IMR-90 (cell line): ENCODE data around the gene SUDS3. TPM values are rescaled to one million over a fixed set of nuclear protein-coding genes. Genes with fewer than 3 reads are reported as not detected.
"Not testable (repeated sequence)": the region's sequence is repeated elsewhere in the genome, so short reads cannot be mapped to it uniquely, and the experiment has no call there.

ENCODE experiments used
- ATAC-seq: fragments of 200-7000 bp; cut with Tn5 transposase; 2 replicates; pipeline ENCODE4 v1.9.1; 2020; ENCODE audit warnings: low read depth, mild to moderate bottlenecking, moderate library complexity
- BruUV-seq: library from RNA; stranded (reverse); fragments of 400-500 nt; replicated peaks from 2 replicates; lab custom pipeline; 2021; lab: Mats Ljungman, UMichigan
- CTCF ChIA-PET: fragments of 300-600 bp; formaldehyde crosslinking; extraction: SDS; loops from one replicate; lab custom pipeline; 2021; ENCODE audit warnings: antibody characterized with exemption; lab: Yijun Ruan, JAX
- POLR2A ChIA-PET: fragments of 300-600 bp; sonication (Branson Sonifier 250); formaldehyde crosslinking; loops from one replicate; lab custom pipeline; 2022; ENCODE audit warnings: antibody characterized with exemption; ENCODE audit not compliant: unreplicated experiment; lab: Charles Lee
- DNase-seq: peaks from one replicate; pipeline ENCODE4 v3.0.0; 2013
- H2AFZ ChIP-seq: replicated peaks from 2 replicates; pipeline ENCODE3; 2013; ENCODE audit warnings: low read length, mild to moderate bottlenecking; ENCODE audit not compliant: poor library complexity
- H2AK5ac ChIP-seq: 2 replicates; pipeline ENCODE4 v1.6.1; 2013; ENCODE audit warnings: low read depth, low read length, inconsistent platforms
- H2AK9ac ChIP-seq: replicated peaks from 2 replicates; pipeline ENCODE3; 2013; ENCODE audit warnings: mild to moderate bottlenecking, low read depth, low read length, moderate library complexity; ENCODE audit not compliant: poor library complexity
- H2BK120ac ChIP-seq: 2 replicates; pipeline ENCODE4 v1.6.1; 2013; ENCODE audit warnings: low read depth, low read length, inconsistent platforms
- H2BK15ac ChIP-seq: 3 replicates; pipeline ENCODE4 v1.6.1; 2013; ENCODE audit warnings: low read depth, low read length, inconsistent platforms
- H2BK20ac ChIP-seq: 2 replicates; pipeline ENCODE4 v1.6.1; 2013; ENCODE audit warnings: low read depth, mild to moderate bottlenecking, inconsistent platforms, low read length, moderate library complexity
- H2BK5ac ChIP-seq: 2 replicates; pipeline ENCODE4 v1.6.1; 2013; ENCODE audit warnings: mild to moderate bottlenecking, low read depth, low read length, inconsistent platforms; ENCODE audit not compliant: poor library complexity, severe bottlenecking
- H3K14ac ChIP-seq: replicated peaks from 2 replicates; pipeline ENCODE4 v1.6.1; 2013; ENCODE audit warnings: low read depth, low read length, inconsistent platforms
- H3K18ac ChIP-seq: 2 replicates; pipeline ENCODE4 v1.6.1; 2013; ENCODE audit warnings: low read depth, low read length, control low read depth
- H3K23ac ChIP-seq: 2 replicates; pipeline ENCODE4 v1.6.1; 2013; ENCODE audit warnings: low read depth, low read length, inconsistent platforms
- H3K27ac ChIP-seq: 2 replicates; pipeline ENCODE4 v1.5.1; 2013; ENCODE audit warnings: mild to moderate bottlenecking, control low read depth, low read length; ENCODE audit not compliant: insufficient read depth
- H3K27me3 ChIP-seq: 2 replicates; pipeline ENCODE4 v1.6.1; 2013; ENCODE audit warnings: low read length; ENCODE audit not compliant: control insufficient read depth, insufficient read depth
- H3K36me3 ChIP-seq: 2 replicates; pipeline ENCODE4 v1.6.1; 2013; ENCODE audit warnings: low read length, mixed read lengths; ENCODE audit not compliant: control insufficient read depth, insufficient read depth
- H3K4ac ChIP-seq: 2 replicates; pipeline ENCODE4 v1.6.1; 2013; ENCODE audit warnings: low read depth, low read length, inconsistent platforms
- H3K4me1 ChIP-seq: 2 replicates; pipeline ENCODE4 v1.6.1; 2013; ENCODE audit warnings: low read length, mixed read lengths; ENCODE audit not compliant: control insufficient read depth, insufficient read depth
- H3K4me2 ChIP-seq: 2 replicates; pipeline ENCODE4 v1.6.1; 2013; ENCODE audit warnings: low read depth, mild to moderate bottlenecking, control low read depth, low read length, moderate library complexity
- H3K4me3 ChIP-seq: 2 replicates; pipeline ENCODE4 v1.5.1; 2013; ENCODE audit warnings: low read depth, mild to moderate bottlenecking, control low read depth, low read length, moderate library complexity; ENCODE audit not compliant: insufficient read depth
- H3K56ac ChIP-seq: 2 replicates; pipeline ENCODE4 v1.6.1; 2013; ENCODE audit warnings: low read length, inconsistent platforms; ENCODE audit not compliant: insufficient read depth; ENCODE audit errors: extremely low read depth
- H3K79me1 ChIP-seq, 2 experiments: 2 replicates each; pipeline ENCODE4 v1.6.1; 2013; ENCODE audit warnings: low read length in 2 of 2, inconsistent platforms in 1 of 2, low read depth in 1 of 2
- H3K9ac ChIP-seq: 2 replicates; pipeline ENCODE4 v1.6.1; 2013; ENCODE audit warnings: low read depth, low read length, control low read depth
- H3K9me1 ChIP-seq: 2 replicates; pipeline ENCODE4 v1.6.1; 2013; ENCODE audit warnings: low read length, inconsistent platforms; ENCODE audit not compliant: insufficient read depth
- H3K9me3 ChIP-seq: 2 replicates; pipeline ENCODE4 v1.6.1; 2013; ENCODE audit warnings: low read length; ENCODE audit not compliant: control insufficient read depth, insufficient read depth
- H4K20me1 ChIP-seq: 2 replicates; pipeline ENCODE4 v1.6.1; 2013; ENCODE audit warnings: low read length, inconsistent platforms; ENCODE audit not compliant: insufficient read depth
- H4K5ac ChIP-seq: 2 replicates; pipeline ENCODE4 v1.6.1; 2013; ENCODE audit warnings: mild to moderate bottlenecking, low read depth, low read length, control low read depth
- H4K8ac ChIP-seq, 2 experiments: 2 replicates each; pipeline ENCODE4 v1.6.1; 2013; ENCODE audit warnings: low read depth in 2 of 2, low read length in 2 of 2, control low read depth in 1 of 2, inconsistent platforms in 1 of 2
- H4K91ac ChIP-seq: 2 replicates; pipeline ENCODE4 v1.6.1; 2013; ENCODE audit warnings: low read depth, low read length, inconsistent platforms; ENCODE audit not compliant: insufficient read depth
- WGBS, 2 experiments: methylation state at CpG; one replicate each; pipeline versions ENCODE4 v1.1.5 to v1.1.7; 2013; ENCODE audit warnings: missing lambda C conversion rate in 2 of 2; ENCODE audit not compliant: insufficient read length in 1 of 2; ENCODE audit errors: extremely low coverage in 2 of 2; 5-methylcytosine and 5-hydroxymethylcytosine counted together
- dilution Hi-C: fragments of 300-500 bp; cut with HindIII; formaldehyde crosslinking; loops from one replicate; pipeline ENCODE4 v1.14.3; 2018; ENCODE audit warnings: low sequenced_read_pairs; ENCODE audit not compliant: unreplicated experiment
- in situ Hi-C: fragments of 300-500 bp; cut with MboI; formaldehyde crosslinking; loops from 3 replicates; pipeline ENCODE4 v1.14.3; 2019; ENCODE audit warnings: low sequenced_read_pairs, inconsistent platforms, mixed read lengths
- intact Hi-C: fragments of 100-400 bp; cut with micrococcal nuclease; formaldehyde crosslinking; loops from 2 replicates; pipeline ENCODE4 v1.10.0; 2022
- polyA plus RNA-seq, 3 experiments: library from polyadenylated mRNA; depleted of rRNA; stranded (reverse); fragments of >200 nt; gene quantifications; 2 replicates each; pipeline ENCODE4 v1.2.3, GENCODE V29; 2012; ENCODE audit warnings: low replicate concordance in 1 of 3
- total RNA-seq: library from RNA; depleted of rRNA; stranded (reverse); fragments of >200 nt; gene quantifications from 2 replicates; pipeline ENCODE4 v1.2.3, GENCODE V29; 2012

The SUDS3 gene
- total and polyA plus RNA-seq, 2 of the 4 experiments (the other 2 are of a cell fraction): 13.4 to 13.8 TPM

DNA sequence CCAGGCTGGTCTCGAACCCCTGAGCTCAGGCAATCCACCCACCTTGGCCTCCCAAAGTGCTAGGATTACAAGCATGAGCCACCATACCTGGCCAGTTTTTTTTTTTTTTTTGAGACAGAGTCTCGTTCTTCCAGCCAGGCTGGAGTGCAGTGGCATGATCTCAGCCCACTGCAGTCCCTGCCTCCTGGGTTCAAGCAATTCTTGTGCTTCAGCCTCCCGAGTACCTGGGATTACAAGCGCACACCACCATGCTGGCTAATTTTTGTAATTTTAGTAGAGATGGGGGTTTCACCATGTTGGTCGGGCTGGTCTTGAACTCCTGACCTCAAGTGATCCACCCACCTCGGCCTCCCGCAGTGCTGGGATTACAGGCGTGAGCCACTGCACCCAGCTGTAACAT is 31.9 kb downstream of the SUDS3 start:
- H3K18ac ChIP-seq, H3K27me3 ChIP-seq, H2BK15ac ChIP-seq, H2AK5ac ChIP-seq, dilution Hi-C loops, DNase-seq, H2BK5ac ChIP-seq, H3K4me1 ChIP-seq, CTCF ChIA-PET, H3K79me1 ChIP-seq, H3K9ac ChIP-seq, H2AK9ac ChIP-seq, H3K23ac ChIP-seq, BruUV-seq, POLR2A ChIA-PET, H2BK20ac ChIP-seq, H4K20me1 ChIP-seq, H3K9me3 ChIP-seq, H4K8ac ChIP-seq, H2BK120ac ChIP-seq, H3K56ac ChIP-seq, H4K5ac ChIP-seq, H3K4me2 ChIP-seq, ATAC-seq, H2AFZ ChIP-seq, H3K27ac ChIP-seq, H3K14ac ChIP-seq, H3K4me3 ChIP-seq, H3K4ac ChIP-seq, H3K9me1 ChIP-seq, H4K91ac ChIP-seq: not testable (repeated sequence)
- in situ Hi-C loops: loop anchor here (10.0 to 25.0 kb wide), 4 partner anchors 779 to 1257 kb away; partner anchors contain the start of genes HSPB8 and PRKAB1
- intact Hi-C loops: loop anchor here (5.0 to 10.0 kb wide), 4 partner anchors 567 to 767 kb away; partner anchors contain the start of gene HSPB8
- peaks cover 39% of the 10 kb centered on the region for H3K36me3 ChIP-seq
- WGBS, 2 experiments: 100% methylated on average over 1 of the region's 8 CpGs; no CpG with 5 or more reads in 1 of the 2 experiments
